ENCODE measurements around the gene IL36G. TPM values are rescaled to one million over a fixed set of nuclear protein-coding genes. Genes with fewer than 3 reads are reported as not detected.

Gene IL36G
- total and polyA plus RNA-seq, 9 of the 15 experiments (the other 6 are each of a cell fraction or from before 2014, with no cell fraction given): not detected

DNA sequence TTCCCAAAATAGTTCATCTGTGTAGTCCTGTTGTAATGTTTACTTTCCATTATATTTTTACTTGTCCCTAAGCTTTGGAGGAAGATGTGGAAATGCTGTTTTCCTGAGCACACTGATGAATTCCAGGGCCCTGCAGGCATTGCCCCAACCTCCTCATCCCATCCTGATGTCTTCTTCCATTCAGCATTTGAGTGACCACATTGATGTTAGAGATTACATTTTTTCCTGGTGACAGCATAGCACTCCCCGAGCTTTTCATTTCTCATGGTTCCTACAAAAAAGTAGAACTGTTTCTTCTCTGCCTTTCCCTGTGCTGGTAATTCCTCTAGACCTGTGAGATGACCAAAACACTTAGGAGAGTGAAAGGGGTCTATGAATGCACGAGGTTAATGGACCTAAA lies 32.3 kb downstream of the IL36G start (continued):
- no peak for TF ChIP-seq MAFF (IDR thresholded peaks at IDR 0.05; ENCODE audit: low read length)
- TF ChIP-seq SMARCE1 (IDR thresholded peaks at IDR 0.05): peak; percentile 45; the same call in 1 of the 2 replicates
- no peak for TF ChIP-seq TOE1 (IDR thresholded peaks at IDR 0.05; ENCODE audit: borderline replicate concordance)
- TF ChIP-seq TOE1 (CRISPR knock-in tag; IDR thresholded peaks at IDR 0.05; ENCODE audit: borderline replicate concordance, low read depth): no peak
- TF ChIP-seq, protein P1, sequence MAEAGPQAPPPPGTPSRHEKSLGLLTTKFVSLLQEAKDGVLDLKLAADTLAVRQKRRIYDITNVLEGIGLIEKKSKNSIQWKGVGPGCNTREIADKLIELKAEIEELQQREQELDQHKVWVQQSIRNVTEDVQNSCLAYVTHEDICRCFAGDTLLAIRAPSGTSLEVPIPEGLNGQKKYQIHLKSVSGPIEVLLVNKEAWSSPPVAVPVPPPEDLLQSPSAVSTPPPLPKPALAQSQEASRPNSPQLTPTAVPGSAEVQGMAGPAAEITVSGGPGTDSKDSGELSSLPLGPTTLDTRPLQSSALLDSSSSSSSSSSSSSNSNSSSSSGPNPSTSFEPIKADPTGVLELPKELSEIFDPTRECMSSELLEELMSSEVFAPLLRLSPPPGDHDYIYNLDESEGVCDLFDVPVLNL (CRISPR knock-in tag; IDR thresholded peaks at IDR 0.05; ENCODE audit: low read depth): no peak
- TF ChIP-seq RBM15 (IDR thresholded peaks at IDR 0.05; ENCODE audit: insufficient read depth, low read length): no peak
- TF ChIP-seq POLR2AphosphoS2 (IDR thresholded peaks at IDR 0.05; ENCODE audit: low read length): no peak
- TF ChIP-seq BACH1 (tag; IDR thresholded peaks at IDR 0.05): no peak
- no peak for TF ChIP-seq SMC3 (conservative IDR thresholded peaks at IDR 0.05; ENCODE audit: insufficient read depth, low read depth, low read length)
- TF ChIP-seq, protein P2, sequence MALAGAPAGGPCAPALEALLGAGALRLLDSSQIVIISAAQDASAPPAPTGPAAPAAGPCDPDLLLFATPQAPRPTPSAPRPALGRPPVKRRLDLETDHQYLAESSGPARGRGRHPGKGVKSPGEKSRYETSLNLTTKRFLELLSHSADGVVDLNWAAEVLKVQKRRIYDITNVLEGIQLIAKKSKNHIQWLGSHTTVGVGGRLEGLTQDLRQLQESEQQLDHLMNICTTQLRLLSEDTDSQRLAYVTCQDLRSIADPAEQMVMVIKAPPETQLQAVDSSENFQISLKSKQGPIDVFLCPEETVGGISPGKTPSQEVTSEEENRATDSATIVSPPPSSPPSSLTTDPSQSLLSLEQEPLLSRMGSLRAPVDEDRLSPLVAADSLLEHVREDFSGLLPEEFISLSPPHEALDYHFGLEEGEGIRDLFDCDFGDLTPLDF (CRISPR knock-in tag; IDR thresholded peaks at IDR 0.05): no peak
- TF ChIP-seq, protein P3, sequence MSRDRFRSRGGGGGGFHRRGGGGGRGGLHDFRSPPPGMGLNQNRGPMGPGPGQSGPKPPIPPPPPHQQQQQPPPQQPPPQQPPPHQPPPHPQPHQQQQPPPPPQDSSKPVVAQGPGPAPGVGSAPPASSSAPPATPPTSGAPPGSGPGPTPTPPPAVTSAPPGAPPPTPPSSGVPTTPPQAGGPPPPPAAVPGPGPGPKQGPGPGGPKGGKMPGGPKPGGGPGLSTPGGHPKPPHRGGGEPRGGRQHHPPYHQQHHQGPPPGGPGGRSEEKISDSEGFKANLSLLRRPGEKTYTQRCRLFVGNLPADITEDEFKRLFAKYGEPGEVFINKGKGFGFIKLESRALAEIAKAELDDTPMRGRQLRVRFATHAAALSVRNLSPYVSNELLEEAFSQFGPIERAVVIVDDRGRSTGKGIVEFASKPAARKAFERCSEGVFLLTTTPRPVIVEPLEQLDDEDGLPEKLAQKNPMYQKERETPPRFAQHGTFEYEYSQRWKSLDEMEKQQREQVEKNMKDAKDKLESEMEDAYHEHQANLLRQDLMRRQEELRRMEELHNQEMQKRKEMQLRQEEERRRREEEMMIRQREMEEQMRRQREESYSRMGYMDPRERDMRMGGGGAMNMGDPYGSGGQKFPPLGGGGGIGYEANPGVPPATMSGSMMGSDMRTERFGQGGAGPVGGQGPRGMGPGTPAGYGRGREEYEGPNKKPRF (IDR thresholded peaks at IDR 0.05; ENCODE audit: low read depth, low read length): no peak
- TF ChIP-seq, protein P4, sequence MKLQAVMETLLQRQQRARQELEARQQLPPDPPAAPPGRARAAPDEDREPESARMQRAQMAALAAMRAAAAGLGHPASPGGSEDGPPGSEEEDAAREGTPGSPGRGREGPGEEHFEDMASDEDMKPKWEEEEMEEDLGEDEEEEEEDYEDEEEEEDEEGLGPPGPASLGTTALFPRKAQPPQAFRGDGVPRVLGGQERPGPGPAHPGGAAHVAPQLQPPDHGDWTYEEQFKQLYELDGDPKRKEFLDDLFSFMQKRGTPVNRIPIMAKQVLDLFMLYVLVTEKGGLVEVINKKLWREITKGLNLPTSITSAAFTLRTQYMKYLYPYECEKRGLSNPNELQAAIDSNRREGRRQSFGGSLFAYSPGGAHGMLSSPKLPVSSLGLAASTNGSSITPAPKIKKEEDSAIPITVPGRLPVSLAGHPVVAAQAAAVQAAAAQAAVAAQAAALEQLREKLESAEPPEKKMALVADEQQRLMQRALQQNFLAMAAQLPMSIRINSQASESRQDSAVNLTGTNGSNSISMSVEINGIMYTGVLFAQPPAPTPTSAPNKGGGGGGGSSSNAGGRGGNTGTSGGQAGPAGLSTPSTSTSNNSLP (IDR thresholded peaks at IDR 0.05; ENCODE audit: borderline replicate concordance, low read depth, low read length): no peak
- TF ChIP-seq, protein P5, sequence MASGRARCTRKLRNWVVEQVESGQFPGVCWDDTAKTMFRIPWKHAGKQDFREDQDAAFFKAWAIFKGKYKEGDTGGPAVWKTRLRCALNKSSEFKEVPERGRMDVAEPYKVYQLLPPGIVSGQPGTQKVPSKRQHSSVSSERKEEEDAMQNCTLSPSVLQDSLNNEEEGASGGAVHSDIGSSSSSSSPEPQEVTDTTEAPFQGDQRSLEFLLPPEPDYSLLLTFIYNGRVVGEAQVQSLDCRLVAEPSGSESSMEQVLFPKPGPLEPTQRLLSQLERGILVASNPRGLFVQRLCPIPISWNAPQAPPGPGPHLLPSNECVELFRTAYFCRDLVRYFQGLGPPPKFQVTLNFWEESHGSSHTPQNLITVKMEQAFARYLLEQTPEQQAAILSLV (tag; IDR thresholded peaks at IDR 0.05): no peak
- TF ChIP-seq ATF7 (IDR thresholded peaks at IDR 0.05): peak; percentile 62
- no peak for TF ChIP-seq TBL1XR1 (IDR thresholded peaks at IDR 0.05; ENCODE audit: low read length in 2 of 2)
- TF ChIP-seq ARID1B (IDR thresholded peaks at IDR 0.05): peak; percentile 31
- no peak for TF ChIP-seq MAFK (IDR thresholded peaks at IDR 0.05; ENCODE audit: low read length)
- no peak for TF ChIP-seq RUNX1 (IDR thresholded peaks at IDR 0.05; ENCODE audit: low read depth)
- TF ChIP-seq, protein P6, sequence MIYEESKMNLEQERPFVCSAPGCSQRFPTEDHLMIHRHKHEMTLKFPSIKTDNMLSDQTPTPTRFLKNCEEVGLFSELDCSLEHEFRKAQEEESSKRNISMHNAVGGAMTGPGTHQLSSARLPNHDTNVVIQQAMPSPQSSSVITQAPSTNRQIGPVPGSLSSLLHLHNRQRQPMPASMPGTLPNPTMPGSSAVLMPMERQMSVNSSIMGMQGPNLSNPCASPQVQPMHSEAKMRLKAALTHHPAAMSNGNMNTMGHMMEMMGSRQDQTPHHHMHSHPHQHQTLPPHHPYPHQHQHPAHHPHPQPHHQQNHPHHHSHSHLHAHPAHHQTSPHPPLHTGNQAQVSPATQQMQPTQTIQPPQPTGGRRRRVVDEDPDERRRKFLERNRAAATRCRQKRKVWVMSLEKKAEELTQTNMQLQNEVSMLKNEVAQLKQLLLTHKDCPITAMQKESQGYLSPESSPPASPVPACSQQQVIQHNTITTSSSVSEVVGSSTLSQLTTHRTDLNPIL (CRISPR knock-in tag; IDR thresholded peaks at IDR 0.05): no peak
- TF ChIP-seq NR3C1 (CRISPR knock-in tag; IDR thresholded peaks at IDR 0.05): no peak
- TF ChIP-seq KAT2B (IDR thresholded peaks at IDR 0.05; ENCODE audit: low read depth, low read length): no peak

Data from K562 (cell line).